UCSD-AML1 (cell line): ENCODE results near the gene SMURF1.
"Not testable (repeated sequence)": the region's sequence is repeated elsewhere in the genome, so short reads cannot be mapped to it uniquely, and the experiment has no call there.

Source experiments
- DNase-seq: peaks from one replicate; lab custom pipeline; 2025; ENCODE audit not compliant: unreplicated experiment; lab: John Stamatoyannopoulos, UW

Gene SMURF1

DNA sequence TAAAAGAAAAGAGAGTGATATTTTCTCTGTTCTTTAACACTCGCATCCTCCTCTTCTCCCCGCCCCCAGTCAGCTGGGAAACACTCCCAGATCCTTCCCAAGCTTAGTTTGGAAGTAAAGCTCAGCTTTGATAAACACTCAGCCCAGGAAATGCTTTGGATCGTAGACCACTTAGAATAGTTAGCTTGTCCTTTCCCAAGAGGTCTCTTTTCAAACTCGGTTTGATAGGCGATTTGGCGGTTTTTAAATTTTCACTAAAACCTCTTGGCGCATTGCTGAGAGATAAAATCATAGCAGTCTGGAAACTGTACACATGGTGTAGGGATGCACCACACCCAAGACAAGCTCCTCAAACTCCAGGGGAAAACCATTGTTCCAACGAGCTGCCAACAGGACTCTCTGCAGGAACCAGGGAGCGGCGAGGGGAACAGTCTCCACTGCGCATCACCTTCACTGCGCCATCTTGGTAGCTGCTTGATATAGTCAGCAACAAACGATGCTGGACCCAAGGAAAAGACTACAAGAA is 22.3 kb downstream of the SMURF1 start:
- no peak for DNase-seq

DNA sequence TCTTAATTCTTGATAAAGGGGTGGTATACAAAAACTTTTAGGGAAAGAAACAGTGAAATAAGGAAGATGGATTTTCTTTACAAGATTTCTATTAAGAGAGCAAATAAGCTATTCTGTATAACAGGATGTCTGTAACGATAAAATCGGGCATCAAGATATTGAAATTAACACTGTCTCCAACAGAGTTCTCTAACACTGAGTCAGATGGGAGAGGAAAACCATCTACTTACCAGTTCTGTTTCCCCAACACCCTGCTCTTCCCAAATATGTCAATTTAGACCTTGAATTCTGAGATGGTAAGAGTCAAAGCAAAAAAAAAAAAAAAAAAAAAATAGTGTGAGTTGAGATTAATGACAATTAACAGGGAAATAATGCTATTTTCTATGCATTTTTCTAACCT is 23.0 kb downstream of the SMURF1 start:
- no peak for DNase-seq

DNA sequence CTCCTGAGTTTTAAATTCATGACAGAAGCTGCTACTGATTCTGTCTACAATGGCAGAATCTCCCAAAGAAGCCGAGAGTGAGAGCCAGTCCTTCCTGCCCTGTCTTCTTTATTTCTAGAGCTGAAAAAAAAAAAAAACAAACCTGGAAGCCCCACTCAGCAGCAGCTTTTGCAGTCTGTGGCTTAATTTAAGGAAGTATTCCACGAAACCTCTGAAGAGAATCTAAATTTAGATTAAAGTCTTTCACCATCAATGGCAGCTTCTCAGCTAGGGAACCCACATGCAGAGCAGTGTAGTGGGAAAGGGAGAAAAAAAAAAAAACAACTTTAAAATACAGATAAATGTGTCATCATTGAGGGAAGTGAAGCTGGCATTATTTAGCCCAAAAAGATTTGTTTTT is 23.4 kb downstream of the SMURF1 start:
- no peak for DNase-seq

DNA sequence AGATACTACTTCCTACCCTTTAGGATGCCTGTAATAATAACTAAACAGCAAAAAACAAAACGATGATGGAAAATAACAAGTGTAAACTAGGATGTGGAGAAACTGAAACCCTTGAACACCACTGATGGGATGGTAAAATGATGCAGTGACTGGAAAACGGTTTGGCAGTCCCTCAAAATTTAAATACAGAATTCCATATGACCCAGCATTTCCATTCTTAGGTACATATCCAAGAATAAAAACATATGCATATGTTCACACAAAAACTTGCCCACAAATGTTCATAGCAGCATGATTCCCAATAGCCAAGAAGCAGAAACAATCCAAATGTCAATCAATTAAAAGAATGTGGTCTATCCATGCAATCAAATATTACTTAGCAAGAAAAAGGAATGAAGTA is 25.8 kb downstream of the SMURF1 start:
- no peak for DNase-seq

DNA sequence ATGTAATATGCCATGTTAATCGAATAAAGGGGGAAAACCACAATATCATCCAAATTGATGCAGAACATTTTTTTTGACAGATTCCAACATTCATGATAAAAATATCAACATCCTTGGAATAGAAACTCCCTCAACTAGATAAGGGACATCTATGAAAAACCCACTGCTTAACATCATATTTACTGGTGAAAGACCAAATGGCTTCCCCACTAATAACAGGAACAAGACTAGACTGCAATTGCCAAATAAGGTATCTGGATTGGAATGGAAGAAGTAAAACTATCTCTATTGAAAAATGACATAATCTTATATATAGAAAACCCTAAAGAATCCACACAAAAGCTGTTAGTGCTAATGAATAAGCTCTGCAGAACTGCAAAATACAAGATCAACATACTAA is 27.8 kb downstream of the SMURF1 start:
- no peak for DNase-seq

DNA sequence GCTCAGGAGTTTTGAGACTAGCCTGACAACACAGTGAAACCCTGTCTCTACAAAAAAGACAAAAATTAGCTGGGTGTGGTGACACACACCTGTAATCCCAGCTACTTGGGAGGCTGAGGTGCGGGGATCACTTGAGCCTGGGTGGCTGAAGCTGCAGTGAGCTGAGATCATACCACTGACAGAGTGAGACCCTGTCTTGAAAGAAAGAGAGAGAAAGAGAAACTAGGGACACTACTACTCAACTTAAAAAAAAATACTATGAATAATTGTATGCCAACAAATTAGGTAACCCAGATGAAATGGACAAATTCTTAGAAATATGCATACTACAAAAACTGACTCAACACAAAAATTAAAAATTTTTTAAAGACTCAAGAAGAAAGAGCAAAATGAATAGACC is 28.5 kb downstream of the SMURF1 start:
- DNase-seq: no peak

DNA sequence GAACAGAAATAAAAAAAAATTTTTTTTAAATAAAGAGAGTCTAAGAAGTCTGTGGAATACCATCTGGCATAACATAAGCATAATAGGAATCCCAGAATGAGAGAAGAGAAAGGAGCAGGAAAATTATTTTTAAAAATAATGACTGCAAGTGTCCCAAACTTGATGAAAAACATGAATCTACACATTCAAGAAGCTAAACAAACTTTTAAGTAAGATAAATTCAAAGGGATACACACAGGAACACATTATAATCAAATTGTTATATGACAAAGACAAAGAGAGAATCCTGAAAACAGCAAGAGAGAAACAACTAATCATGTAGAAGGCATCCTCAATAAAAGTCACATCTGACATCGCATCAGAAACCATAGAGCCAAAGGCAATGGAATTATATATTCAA is 30.9 kb downstream of the SMURF1 start:
- no peak for DNase-seq

DNA sequence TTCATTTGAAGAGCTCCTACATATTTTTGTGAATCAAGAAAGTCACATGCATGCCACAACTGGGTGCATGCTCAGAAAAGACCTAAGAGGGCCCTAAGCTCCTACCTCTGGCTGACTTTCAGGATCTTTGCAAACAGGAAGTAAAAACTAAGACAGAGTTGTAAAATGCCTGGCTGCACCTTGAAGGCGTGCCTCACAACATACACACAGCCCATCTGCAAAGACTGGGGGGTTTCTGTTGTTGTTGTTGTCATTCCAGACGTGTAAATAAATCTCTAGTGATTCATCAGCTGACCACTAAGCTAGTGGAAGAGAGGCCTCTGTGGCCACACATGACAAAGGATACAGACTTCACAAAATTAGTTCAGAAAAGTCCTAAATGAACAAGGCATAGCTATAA is 31.8 kb downstream of the SMURF1 start:
- DNase-seq: no peak

DNA sequence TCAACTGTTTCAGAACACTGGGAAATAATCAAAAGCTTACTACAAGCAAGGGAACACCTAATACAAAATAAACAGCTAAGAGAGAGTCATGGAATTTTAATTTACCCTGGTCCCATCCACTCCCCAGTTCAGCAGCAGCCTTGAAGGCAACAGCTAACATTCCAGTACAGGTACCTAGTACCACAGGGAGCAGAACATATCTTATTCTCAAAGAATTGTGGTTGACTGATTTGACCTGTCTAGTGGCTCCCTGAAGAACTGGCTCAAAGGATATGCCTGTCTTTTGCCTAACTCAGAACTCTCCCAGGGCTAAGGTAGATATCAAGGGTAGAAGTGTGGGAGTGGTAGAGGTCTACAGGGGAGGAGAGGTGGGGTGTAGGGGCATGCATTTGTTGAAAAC is 32.3 kb downstream of the SMURF1 start:
- no peak for DNase-seq

DNA sequence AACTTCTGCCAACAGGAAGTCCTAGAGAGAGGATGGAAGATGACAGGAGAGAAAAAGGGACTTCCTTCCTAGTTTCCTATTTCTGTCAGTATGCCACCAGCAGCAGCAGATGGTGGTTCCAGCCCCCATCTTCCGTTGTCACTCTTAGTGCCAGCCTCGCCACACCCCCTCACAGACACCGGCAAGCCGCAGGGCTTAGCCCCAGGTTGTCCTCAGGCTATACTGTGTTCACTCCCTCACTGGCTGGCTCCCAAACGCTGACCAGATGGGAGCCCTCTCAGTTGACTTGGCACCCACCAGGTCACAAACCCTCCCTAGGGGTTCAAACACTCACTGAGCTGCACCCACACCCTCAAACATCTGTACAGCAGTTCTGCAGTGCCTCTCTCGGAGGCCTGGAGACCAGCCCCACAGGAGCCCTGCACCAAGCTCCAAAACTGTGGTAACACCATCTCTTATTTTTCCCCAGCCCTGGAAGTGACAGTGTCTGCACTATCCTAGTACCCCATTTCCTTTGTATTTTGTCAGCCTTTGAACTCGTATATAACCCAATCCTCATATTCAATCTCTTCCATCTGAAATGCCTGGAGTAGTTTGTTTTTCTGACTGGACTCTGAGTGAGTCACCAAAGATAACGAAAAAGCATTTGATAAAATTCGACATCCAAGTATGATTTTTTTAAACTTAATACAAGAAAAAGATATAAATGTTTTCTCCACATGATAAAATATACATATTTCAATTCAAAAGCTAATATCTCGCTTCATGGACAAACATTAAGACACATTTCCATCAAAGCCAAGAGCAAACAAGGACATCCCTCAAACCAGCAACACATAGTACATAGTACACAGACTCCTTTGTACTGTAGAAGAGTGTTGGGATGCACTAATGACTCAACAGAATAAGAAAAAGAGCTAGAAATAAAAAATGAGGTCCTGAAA is 34.5 kb downstream of the SMURF1 start:
- peak; percentile 59 for DNase-seq

DNA sequence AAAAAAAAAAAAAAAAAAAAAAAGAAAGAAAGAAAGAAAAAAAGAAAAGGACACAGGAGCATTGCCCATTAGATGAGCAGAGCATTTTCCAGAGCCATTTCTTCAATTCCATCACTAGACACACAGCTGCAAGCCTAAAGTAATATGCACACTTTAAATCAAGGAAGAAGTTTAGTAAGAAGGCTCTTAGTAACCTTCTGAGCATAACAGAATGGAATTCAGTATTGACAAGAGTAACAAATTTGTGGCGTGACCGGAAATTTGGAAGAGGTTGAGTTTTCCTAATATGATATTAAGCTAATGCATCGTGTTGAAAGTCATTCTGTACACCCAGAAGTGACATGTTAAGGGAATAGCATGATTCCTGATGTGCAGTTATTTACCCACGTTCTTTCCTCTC is 35.3 kb downstream of the SMURF1 start:
- no peak for DNase-seq

DNA sequence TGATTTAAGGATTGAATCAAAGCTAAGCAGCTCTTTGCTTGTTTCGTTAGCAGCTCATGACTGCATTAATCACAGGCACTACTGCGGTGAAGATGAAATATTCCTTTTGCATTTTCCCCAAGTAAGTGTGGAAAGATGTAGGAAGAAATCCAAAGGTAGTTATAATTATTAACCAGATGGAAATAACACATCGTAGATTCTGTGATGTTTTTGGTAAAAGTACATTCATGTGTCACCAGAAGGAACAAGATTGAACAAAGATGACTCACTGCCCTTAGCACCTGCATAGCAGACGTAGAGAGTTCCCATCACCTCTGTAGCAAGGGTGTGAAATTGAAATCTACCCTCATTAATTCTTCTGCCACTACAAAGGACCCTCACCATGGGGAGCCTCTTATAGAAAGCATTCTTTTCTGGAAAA is 37.1 kb downstream of the SMURF1 start:
- DNase-seq: no peak

DNA sequence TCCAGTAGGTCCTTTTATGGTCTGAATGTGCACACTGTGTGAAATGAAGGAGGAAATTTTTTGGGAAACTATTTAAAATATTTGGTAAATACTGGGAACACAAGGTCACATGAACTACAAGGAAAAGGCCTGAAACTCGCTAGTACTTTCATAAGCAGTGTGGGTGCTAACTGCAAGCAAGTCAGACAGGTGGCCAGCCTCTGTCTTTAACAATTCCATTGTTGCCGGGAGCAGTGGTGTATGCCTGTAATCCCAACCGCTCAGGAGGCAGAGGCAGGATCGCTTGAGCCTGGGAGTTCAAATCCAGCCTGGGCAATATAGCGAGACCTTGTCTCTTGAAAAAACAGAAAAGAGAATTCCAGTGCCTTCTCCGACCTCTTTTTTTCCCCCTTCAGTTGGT is 37.5 kb downstream of the SMURF1 start:
- no peak for DNase-seq

DNA sequence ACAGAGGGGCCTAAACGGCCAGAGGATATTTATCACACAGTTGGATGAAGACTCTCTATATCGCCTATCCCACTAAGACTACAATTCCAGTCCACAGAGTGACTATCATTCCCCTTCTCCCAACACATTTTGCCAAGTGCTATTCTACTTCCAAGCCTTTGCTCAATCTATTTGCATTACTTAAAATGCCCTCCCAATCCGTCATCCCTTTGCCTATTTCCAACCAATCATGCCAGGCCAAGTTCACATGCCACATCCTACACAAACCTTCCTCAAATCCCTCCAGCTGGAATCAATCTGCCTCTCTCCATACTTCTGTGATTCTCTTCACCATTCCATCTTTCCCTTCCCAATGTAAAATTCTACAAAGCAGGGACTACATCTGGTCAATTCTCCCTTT is 38.2 kb downstream of the SMURF1 start:
- no peak for DNase-seq

DNA sequence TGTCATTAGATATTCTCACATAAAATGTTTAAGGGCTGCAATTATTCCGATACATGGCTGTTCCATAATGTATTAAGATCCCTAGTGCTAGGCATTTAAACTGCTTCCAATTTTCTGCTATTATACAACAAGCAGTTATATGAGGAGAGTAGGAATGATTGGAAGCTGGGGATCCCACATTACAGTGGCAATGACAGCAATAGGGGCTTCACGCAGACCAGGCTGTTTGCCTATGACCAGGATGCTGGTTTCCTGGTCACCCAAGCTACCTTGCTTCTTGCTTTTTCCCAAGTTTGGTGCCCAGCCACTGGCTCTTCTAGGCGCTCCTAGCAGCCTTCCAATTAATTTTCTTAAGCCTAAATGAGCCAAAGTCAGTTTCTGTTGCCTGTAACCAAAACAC is 39.3 kb downstream of the SMURF1 start:
- no peak for DNase-seq

DNA sequence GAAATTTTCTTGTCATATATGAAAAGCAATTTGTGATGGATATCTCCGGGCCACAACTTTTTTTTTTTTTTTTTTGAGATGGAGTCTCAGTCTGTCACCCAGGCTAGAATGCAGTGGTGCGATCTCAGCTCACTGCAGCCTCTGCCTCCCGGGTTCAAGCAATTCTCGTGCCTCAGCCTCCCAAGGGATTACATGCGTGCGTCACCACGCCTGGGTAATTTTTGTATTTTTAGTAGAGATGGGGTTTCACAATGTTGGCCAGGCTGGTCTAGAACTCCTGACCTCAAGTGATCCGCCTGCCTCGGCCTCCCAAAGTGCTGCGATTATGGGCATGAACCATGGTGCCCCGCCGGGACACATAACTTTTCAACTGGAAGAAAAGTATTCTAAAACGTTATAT is 40.1 kb downstream of the SMURF1 start:
- DNase-seq: not testable (repeated sequence)

DNA sequence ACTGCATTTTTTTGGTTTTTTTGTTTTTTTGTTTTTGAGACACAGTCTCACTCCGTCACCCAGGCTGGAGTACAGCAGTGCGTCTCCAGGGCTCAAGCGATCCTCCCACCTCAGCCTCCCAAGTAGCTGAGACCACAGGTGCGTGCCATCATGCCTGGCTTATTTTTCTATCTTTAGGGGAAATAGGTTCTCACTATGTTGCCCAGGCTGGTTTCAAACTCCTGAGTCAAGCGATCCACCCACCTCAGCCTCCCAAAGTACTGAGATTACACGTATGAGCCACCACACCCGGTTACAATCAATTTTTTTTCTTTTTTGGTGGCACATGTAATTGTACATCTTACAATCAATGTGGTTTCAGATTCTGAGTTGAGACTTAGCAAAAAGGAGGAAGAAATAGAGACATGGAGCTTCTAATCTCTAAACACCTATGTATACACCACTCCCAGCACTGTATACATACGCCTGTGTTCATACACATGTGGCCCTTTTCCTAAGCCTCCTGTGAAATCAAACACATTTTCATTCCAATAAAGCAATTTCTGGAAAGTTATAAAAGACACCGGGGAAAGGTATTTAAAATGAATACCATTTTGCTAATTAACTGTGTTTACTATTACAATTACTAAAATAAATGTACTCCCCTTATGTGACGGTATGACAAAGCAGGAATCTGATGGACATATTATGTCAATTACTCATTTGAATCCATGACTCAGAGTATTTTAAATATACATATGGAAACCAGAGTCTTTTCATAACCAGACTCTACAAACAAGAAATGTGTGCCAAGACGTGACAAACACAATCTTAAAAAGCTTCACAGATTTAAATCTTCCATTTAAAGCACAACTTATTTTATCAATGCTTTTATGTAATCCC is 40.9 kb downstream of the SMURF1 start:
- DNase-seq: no peak

DNA sequence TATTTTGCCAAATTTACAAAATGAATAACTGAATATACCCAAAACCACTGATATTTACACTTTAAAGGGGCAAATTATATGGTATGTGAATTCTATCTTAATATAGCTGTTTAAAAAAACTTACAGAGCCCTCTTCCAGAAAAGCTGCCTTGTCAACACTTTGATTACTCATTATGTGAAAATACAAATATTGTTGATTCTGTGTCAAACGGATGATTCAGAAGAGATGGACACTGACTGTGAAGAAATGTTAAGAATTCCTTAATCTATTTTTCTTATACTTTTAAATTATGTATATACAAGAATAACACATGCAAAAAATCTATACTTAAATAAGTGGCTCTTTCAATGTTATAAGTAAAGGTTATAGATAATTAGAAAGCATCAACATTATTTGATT is 41.5 kb downstream of the SMURF1 start:
- DNase-seq: no peak

DNA sequence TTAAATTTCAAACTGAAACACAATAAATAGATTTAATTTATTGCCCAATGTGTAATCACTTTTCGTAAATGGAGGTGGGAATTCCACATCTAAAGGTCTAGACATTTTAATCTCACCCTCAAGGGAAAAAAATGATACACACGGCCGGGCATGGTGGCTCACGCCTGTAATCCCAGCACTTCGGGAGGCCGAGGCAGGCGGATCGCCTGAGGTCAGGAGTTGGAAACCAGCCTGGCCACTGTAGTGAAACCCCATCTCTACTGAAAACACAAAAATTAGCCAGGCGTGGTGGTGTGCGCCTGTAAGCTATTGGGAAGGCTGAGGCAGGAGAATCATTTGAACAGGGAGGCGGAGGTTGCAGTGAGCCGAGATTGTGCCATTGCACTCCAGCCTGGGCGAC is 42.4 kb downstream of the SMURF1 start:
- DNase-seq: not testable (repeated sequence)

DNA sequence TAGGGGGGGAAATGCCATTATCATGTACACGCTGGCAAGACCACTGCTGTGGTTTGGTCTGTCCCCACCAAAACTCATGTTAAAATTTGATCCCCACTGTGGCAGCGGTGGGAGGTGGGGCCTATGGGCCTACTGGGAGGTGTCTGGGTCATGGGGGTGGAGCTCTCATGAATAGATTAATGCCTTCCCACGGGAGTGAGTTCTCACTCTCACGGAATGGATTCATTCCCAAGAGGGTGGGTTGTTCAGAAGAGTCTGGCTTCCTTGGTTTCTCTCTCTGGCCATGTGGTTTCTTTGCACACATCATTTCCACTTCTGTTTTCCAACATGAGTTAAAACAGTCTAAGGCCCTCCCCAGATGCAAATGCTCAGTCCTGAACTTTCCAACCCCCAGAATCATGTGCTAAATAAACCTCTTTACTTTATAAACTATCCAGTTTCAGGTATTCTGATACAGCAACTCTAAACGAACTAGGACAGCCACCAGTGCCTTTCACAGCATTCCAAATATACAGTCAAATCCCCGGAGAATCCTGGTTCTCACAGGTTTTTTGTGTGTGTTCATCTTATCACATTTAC is 44.3 kb downstream of the SMURF1 start:
- no peak for DNase-seq

DNA sequence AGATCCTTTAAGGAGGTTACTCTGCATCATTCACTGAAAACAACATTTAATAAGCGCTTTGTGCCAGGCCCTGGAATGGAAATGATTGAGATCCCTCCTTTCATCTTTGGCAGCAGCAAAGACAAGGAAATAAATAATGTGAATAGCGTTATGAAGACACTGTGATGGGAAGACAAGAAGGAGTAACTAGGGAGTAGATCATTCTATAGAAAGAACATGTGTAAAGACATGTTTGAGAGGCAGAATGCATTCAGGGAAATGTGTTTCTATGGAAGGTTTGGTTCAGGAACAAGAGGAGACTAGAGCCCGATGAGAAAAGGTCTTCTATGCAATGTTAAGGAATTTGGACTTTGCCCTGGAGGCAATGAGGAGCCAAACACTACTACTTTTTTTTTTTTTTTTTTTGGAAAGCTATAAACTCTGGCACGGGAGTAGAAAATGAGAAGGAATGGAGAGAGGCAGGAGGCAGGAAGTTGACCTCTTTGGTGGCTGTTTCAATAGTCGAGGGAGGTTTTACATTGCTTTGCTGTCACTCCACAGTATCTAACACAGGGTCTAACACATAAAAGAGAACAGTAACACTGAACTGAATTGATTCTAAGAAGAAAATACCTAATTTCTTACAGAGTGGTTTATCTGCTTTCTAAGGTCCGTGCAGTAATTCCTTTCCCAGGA is 44.9 kb downstream of the SMURF1 start:
- DNase-seq: no peak
